K562 (cell line): ENCODE results near the gene ABLIM1. TPM values are rescaled to one million over a fixed set of nuclear protein-coding genes. Genes with fewer than 3 reads are reported as not detected.

Source experiments
- ATAC-seq: fragments of 200-7000 bp; cut with Tn5 transposase; 3 replicates; pipeline ENCODE4 v1.9.1; 2020; ENCODE audit warnings: moderate library complexity
- BruUV-seq: library from RNA; stranded (reverse); fragments of 400-500 nt; replicated peaks from 2 replicates; lab custom pipeline; 2021; lab: Mats Ljungman, UMichigan
- CTCF ChIA-PET: fragments of 300-600 bp; formaldehyde crosslinking; extraction: SDS; loops from one replicate; lab custom pipeline; 2021; ENCODE audit warnings: low intra/inter-chr PET ratio; lab: Yijun Ruan, JAX
- POLR2A ChIA-PET: fragments of 300-600, 350-650 bp; sonication (Branson Sonifier 250); formaldehyde crosslinking; extraction: SDS; loops from one replicate; lab custom pipeline; 2021; ENCODE audit warnings: antibody characterized with exemption, inconsistent platforms; lab: Yijun Ruan, JAX
- DNase-seq, 4 experiments: peaks; one replicate each; pipeline versions ENCODE4 v3.0.0 to v3.0.0-alpha.2; 2011 to 2018; ENCODE audit warnings: low spot score in 3 of 4, mixed read lengths in 3 of 4; ENCODE audit errors: extremely low read depth in 1 of 4
- FAIRE-seq: peaks from 2 replicates; lab custom pipeline; 2011; peaks lifted over from hg19 to GRCh38; lab: Jason Lieb, UNC
- H2AFZ ChIP-seq: 2 replicates; pipeline ENCODE4 v1.6.0; 2011; ENCODE audit warnings: low read depth, low read length, control low read depth, inconsistent platforms
- H3K27ac ChIP-seq: fragments of 200-600 bp; 3 replicates; pipeline ENCODE4 v1.8.0; 2011; ENCODE audit warnings: low read depth, mild to moderate bottlenecking, control low read depth, inconsistent platforms, low read length, moderate library complexity, mixed read lengths; ENCODE audit errors: extremely low read depth
- H3K27me3 ChIP-seq, 2 experiments: fragments of 300-600 bp in 1 of 2; 2 replicates in 1 of 2; 3 replicates in 1 of 2; pipeline versions ENCODE4 v1.6.0 to v1.8.0; 2011; ENCODE audit warnings: inconsistent platforms in 2 of 2, low read length in 2 of 2, mild to moderate bottlenecking in 1 of 2, mixed read lengths in 1 of 2, moderate library complexity in 1 of 2; ENCODE audit not compliant: control insufficient read depth in 2 of 2, insufficient read depth in 2 of 2
- H3K36me3 ChIP-seq: fragments of 300-600 bp; 3 replicates; pipeline ENCODE4 v1.8.0; 2011; ENCODE audit warnings: mild to moderate bottlenecking, low read length, inconsistent platforms; ENCODE audit not compliant: control insufficient read depth, insufficient read depth
- H3K4me1 ChIP-seq, 2 experiments: fragments of 200-600 bp in 1 of 2; replicated peaks in 1 of 2; 2 replicates in 1 of 2; 3 replicates in 1 of 2; pipeline versions ENCODE4 v1.5.1 to v1.8.0; 2011; ENCODE audit warnings: inconsistent platforms in 2 of 2, low read length in 2 of 2, mild to moderate bottlenecking in 1 of 2, mixed read lengths in 1 of 2, moderate library complexity in 1 of 2; ENCODE audit not compliant: control insufficient read depth in 2 of 2, insufficient read depth in 2 of 2
- H3K4me2 ChIP-seq: 2 replicates; pipeline ENCODE4 v1.6.1; 2011; ENCODE audit warnings: low read length, control low read depth, inconsistent platforms, mixed read lengths; ENCODE audit not compliant: insufficient read depth
- H3K4me3 ChIP-seq: fragments of 200-600 bp; sonication (generic), shearing (Covaris generic); 2 replicates; pipeline ENCODE4 v1.5.1; 2016; ENCODE audit warnings: control low read depth, inconsistent platforms
- H3K79me2 ChIP-seq: fragments of 200-600 bp; 3 replicates; pipeline ENCODE4 v1.8.0; 2011; ENCODE audit warnings: low read length, inconsistent platforms; ENCODE audit not compliant: control insufficient read depth, insufficient read depth
- H3K9ac ChIP-seq, 2 experiments: 2 replicates each; pipeline versions ENCODE4 v1.6.0 to v1.6.1; 2011; ENCODE audit warnings: low read depth in 2 of 2, low read length in 2 of 2, control low read depth in 1 of 2, inconsistent platforms in 1 of 2, mild to moderate bottlenecking in 1 of 2, mixed read lengths in 1 of 2; ENCODE audit not compliant: insufficient read depth in 1 of 2
- H3K9me1 ChIP-seq: one replicate; pipeline ENCODE4 v1.6.0; 2011; ENCODE audit warnings: inconsistent platforms, mild to moderate bottlenecking, low read length, moderate library complexity; ENCODE audit not compliant: control insufficient read depth, insufficient read depth
- H3K9me3 ChIP-seq: replicated peaks from 2 replicates; pipeline ENCODE4 v1.5.1; 2011; ENCODE audit warnings: low read depth, low read length, inconsistent platforms; ENCODE audit not compliant: control insufficient read depth, insufficient read depth
- H4K20me1 ChIP-seq: replicated peaks from 2 replicates; pipeline ENCODE4 v1.6.1; 2011; ENCODE audit warnings: low read length, inconsistent platforms, mixed read lengths; ENCODE audit not compliant: control insufficient read depth, insufficient read depth
- DPF2 ChIP-seq: fragments of 450-650 bp; IDR thresholded peaks from 2 replicates; pipeline ENCODE4 v1.6.1; 2016
- FOS ChIP-seq: IDR thresholded peaks from 3 replicates; pipeline ENCODE4 v1.6.1; 2011; ENCODE audit not compliant: insufficient read length; ENCODE audit errors: extremely low read depth
- HDAC1 ChIP-seq, 2 experiments: fragments of 450-650 bp; IDR thresholded peaks; 2 replicates each; pipeline ENCODE4 v1.6.1; 2016 to 2017; ENCODE audit warnings: inconsistent platforms in 1 of 2, mild to moderate bottlenecking in 1 of 2, moderate library complexity in 1 of 2
- MAZ ChIP-seq, 2 experiments: fragments of 450-650 bp in 1 of 2; sonication (generic) in 1 of 2; formaldehyde crosslinking; IDR thresholded peaks in 1 of 2; conservative IDR thresholded peaks in 1 of 2; 2 replicates each; pipeline versions ENCODE4 v1.4.0 to v1.5.0; 2020; ENCODE audit warnings: mild to moderate bottlenecking in 1 of 2, missing genetic modification reagents in 1 of 2
- PHF21A ChIP-seq: fragments of 450-650 bp; IDR thresholded peaks from 2 replicates; pipeline ENCODE4 v1.6.1; 2017; ENCODE audit warnings: low read depth, borderline replicate concordance
- PTTG1 ChIP-seq: fragments of 450-650 bp; IDR thresholded peaks from 2 replicates; pipeline ENCODE4 v1.6.1; 2016; ENCODE audit warnings: low read depth, mild to moderate bottlenecking, missing genetic modification characterization, missing compliant biosample characterization
- RNF219 ChIP-seq: fragments of 250-450 bp; sonication (Bioruptor Pico); IDR thresholded peaks from 2 replicates; pipeline ENCODE4 v1.5.0; 2022; ENCODE audit warnings: mild to moderate bottlenecking
- SFPQ ChIP-seq: fragments of 200-400 bp; formaldehyde crosslinking; IDR thresholded peaks from 2 replicates; pipeline ENCODE4 v1.6.1; 2017; ENCODE audit warnings: mild to moderate bottlenecking, low read depth, low read length, moderate library complexity
- SRF ChIP-seq, 2 experiments: fragments of 250-450, 450-650 bp in 1 of 2; sonication (Bioruptor Pico) in 1 of 2; sonication (generic) in 1 of 2; formaldehyde crosslinking; IDR thresholded peaks; 2 replicates each; pipeline versions ENCODE4 v1.5.0 to v1.5.1; 2020 to 2022; ENCODE audit warnings: mild to moderate bottlenecking in 1 of 2, missing genetic modification reagents in 1 of 2
- ZFPM2 ChIP-seq: fragments of 250-450 bp; sonication (Bioruptor Pico); IDR thresholded peaks from 2 replicates; pipeline ENCODE4 v1.5.1; 2022; ENCODE audit warnings: mild to moderate bottlenecking
- WGBS: fragments of 100-300 bp; shearing (Covaris generic); methylation state at CpG from one replicate; pipeline ENCODE4 v1.1.6; 2016; ENCODE audit warnings: low coverage, mixed read lengths; ENCODE audit not compliant: insufficient coverage; ENCODE audit errors: missing lambda C conversion rate; 5-methylcytosine and 5-hydroxymethylcytosine counted together
- in situ Hi-C: fragments of 300-500 bp; cut with MboI; formaldehyde crosslinking; loops from 4 replicates; pipeline ENCODE4 v1.15.0; 2018; ENCODE audit warnings: inconsistent platforms, mixed read lengths
- intact Hi-C: fragments of 100-400 bp; cut with micrococcal nuclease; formaldehyde crosslinking; loops from 2 replicates; pipeline ENCODE4 v1.14.2; 2022
- polyA plus RNA-seq, 8 experiments: library from polyadenylated mRNA; depleted of rRNA in 4 of 8; stranded (reverse) in 5 of 8; unstranded in 3 of 8; fragments of >200 nt; fragmentation: Nextera tagmentation in 2 of 8; fragmentation: Illumina TruSeq in 1 of 8; extraction: Ambion mirVana in 2 of 8; extraction: Trizol in 1 of 8; gene quantifications; 2 replicates each; pipeline versions ENCODE4 v1.2.1 to v1.2.3, GENCODE V29; 2011 to 2014; ENCODE audit warnings: inconsistent platforms in 1 of 8, missing spikeins in 1 of 8
- total RNA-seq, 7 experiments: library from RNA; depleted of rRNA in 6 of 7; stranded (reverse); fragments of >200 nt in 6 of 7; fragmentation: Illumina TruSeq in 2 of 7; extraction: Trizol in 2 of 7; gene quantifications; 2 replicates each; pipeline versions ENCODE4 v1.2.1 to v1.2.3, GENCODE V29; 2011 to 2021; ENCODE audit warnings: low replicate concordance in 1 of 7

ABLIM1 gene
- total and polyA plus RNA-seq, 9 of the 15 experiments (the other 6 are each of a cell fraction or from before 2014, with no cell fraction given): 0.07 to 0.49 (median 0.14) TPM; not detected in 6

- ATAC-seq (no peak), FAIRE-seq (no peak), DNase-seq (no peak)
- in situ Hi-C loops (no loop called here), intact Hi-C loops (no loop called here)
- no peaks in the 10 kb centered on the region for H3K27me3 ChIP-seq
- 0% methylated on average over 4 of the region's 4 CpGs for WGBS
- no peak for TF ChIP-seq DPF2
- no peak for TF ChIP-seq PTTG1
- no peak for TF ChIP-seq MAZ (CRISPR knock-in tag; conservative IDR thresholded peaks at IDR 0.05 in 1 of 2, IDR thresholded peaks at IDR 0.05 in 1 of 2)
- no peak for TF ChIP-seq ZFPM2
- no peak for TF ChIP-seq HDAC1 (IDR thresholded peaks at IDR 0.05)
- TF ChIP-seq FOS: no peak
- no peak overlapping the region for H3K4me2 ChIP-seq
- no peak overlapping the region for H3K4me3 ChIP-seq
- no peaks in the 10 kb centered on the region for H3K4me1 ChIP-seq
- H3K27ac ChIP-seq: no peak overlapping the region
- H2AFZ ChIP-seq: no peak overlapping the region
- H3K9me3 ChIP-seq: no peaks in the 10 kb centered on the region
- ChIA-PET POLR2A (no interaction called here), CTCF (no interaction called here)
- H3K9me1 ChIP-seq: no peaks in the 10 kb centered on the region
- no peaks in the 10 kb centered on the region for H4K20me1 ChIP-seq
- no peaks in the 10 kb centered on the region for H3K36me3 ChIP-seq
- no peak overlapping the region for H3K9ac ChIP-seq
- BruUV-seq: no TSS peak
- no peaks in the 10 kb centered on the region for H3K79me2 ChIP-seq
These were observed 237.1 kb downstream of the ABLIM1 start for GRCh38 chr10:114420811-114421485.

- 0% methylated on average over 1 of the region's 1 CpG for WGBS
- no peaks in the 10 kb centered on the region for H3K79me2 ChIP-seq
- in situ Hi-C loops (no loop called here), intact Hi-C loops (no loop called here)
- POLR2A ChIA-PET: no interaction called here
- no peaks in the 10 kb centered on the region for H3K36me3 ChIP-seq
- CTCF ChIA-PET: no interaction called here
- no peaks in the 10 kb centered on the region for H4K20me1 ChIP-seq
- H3K4me2 ChIP-seq: no peak overlapping the region
- ATAC-seq: no peak
- H3K27me3 ChIP-seq: no peaks in the 10 kb centered on the region
- H3K9me3 ChIP-seq: no peaks in the 10 kb centered on the region
- H3K4me1 ChIP-seq: no peaks in the 10 kb centered on the region
- no peak overlapping the region for H3K4me3 ChIP-seq
- FAIRE-seq: no peak
- H3K27ac ChIP-seq: no peak overlapping the region
- H3K9me1 ChIP-seq: no peaks in the 10 kb centered on the region
- BruUV-seq: no TSS peak
- DNase-seq: no peak
- no peak overlapping the region for H2AFZ ChIP-seq
- H3K9ac ChIP-seq: no peak overlapping the region
- TF ChIP-seq SFPQ: no peak
- TF ChIP-seq RNF219 (CRISPR knock-in tag): no peak
- no peak for TF ChIP-seq SRF (CRISPR knock-in tag; IDR thresholded peaks at IDR 0.05)
- no peak for TF ChIP-seq PHF21A
These were observed 240.0 kb downstream of the ABLIM1 start for GRCh38 chr10:114418109-114418508.
